ENCODE results near the gene MAGI3.
"Not testable (repeated sequence)": the region's sequence is repeated elsewhere in the genome, so short reads cannot be mapped to it uniquely, and the experiment has no call there.

DNA sequence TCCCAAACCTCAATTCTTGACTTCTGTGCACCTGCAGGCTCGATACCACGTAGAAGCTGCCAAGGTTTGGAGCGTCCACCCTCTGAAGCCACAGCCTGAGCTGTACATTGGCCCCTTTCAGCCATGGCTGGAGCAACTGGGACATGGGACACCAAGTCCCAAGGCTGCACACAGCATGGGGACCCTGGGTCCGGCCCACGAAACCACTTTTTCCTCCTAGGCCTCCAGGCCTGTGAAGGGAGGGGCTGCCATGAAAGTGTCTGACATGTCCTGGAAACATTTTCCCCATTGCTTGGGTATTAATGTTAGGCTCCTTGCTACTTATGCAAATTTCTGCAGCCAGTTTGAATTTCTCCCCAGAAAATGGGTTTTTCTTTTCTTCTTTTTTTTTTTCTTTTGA, 328.3 kb downstream of the MAGI3 start:
- not testable (repeated sequence) for TF ChIP-seq EZH2 (IDR thresholded peaks at IDR 0.05; ENCODE audit: low read length, unreplicated experiment); EZH2phosphoT487 (IDR thresholded peaks at IDR 0.05; ENCODE audit: borderline replicate concordance, low read length)
- TF ChIP-seq, protein P1, sequence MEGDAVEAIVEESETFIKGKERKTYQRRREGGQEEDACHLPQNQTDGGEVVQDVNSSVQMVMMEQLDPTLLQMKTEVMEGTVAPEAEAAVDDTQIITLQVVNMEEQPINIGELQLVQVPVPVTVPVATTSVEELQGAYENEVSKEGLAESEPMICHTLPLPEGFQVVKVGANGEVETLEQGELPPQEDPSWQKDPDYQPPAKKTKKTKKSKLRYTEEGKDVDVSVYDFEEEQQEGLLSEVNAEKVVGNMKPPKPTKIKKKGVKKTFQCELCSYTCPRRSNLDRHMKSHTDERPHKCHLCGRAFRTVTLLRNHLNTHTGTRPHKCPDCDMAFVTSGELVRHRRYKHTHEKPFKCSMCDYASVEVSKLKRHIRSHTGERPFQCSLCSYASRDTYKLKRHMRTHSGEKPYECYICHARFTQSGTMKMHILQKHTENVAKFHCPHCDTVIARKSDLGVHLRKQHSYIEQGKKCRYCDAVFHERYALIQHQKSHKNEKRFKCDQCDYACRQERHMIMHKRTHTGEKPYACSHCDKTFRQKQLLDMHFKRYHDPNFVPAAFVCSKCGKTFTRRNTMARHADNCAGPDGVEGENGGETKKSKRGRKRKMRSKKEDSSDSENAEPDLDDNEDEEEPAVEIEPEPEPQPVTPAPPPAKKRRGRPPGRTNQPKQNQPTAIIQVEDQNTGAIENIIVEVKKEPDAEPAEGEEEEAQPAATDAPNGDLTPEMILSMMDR (conservative IDR thresholded peaks at IDR 0.05; ENCODE audit: low read depth, low read length) = not testable (repeated sequence)

Measured in PC-3 (cell line).